BJ (cell line): Measurements from ENCODE around the gene NSD1. TPM values are rescaled to one million over a fixed set of nuclear protein-coding genes. Genes with fewer than 3 reads are reported as not detected.
"Not testable (repeated sequence)": the region's sequence is repeated elsewhere in the genome, so short reads cannot be mapped to it uniquely, and the experiment has no call there.

Experiments
- CTCF ChIA-PET: fragments of 350-600 bp; formaldehyde crosslinking; extraction: SDS; loops from one replicate; lab custom pipeline; 2021; ENCODE audit warnings: antibody characterized with exemption, inconsistent platforms; lab: Yijun Ruan, JAX
- POLR2A ChIA-PET: fragments of 300-600 bp; sonication (Branson Sonifier 250); formaldehyde crosslinking; extraction: SDS; loops from one replicate; lab custom pipeline; 2021; ENCODE audit warnings: antibody characterized with exemption; lab: Charles Lee
- DNase-seq: peaks from one replicate; pipeline ENCODE4 v3.0.0-alpha.2; 2011; ENCODE audit warnings: low read depth
- H3K27me3 ChIP-seq: 2 replicates; pipeline ENCODE4 v1.6.0; 2011; ENCODE audit warnings: low read length; ENCODE audit not compliant: control insufficient read depth, insufficient read depth
- H3K36me3 ChIP-seq: 2 replicates; pipeline ENCODE4 v1.5.1; 2011; ENCODE audit warnings: low read length; ENCODE audit not compliant: control insufficient read depth, insufficient read depth
- H3K4me3 ChIP-seq: 2 replicates; pipeline ENCODE4 v1.5.1; 2011; ENCODE audit warnings: low read depth, mild to moderate bottlenecking, control low read depth, low read length
- polyA plus RNA-seq: library from polyadenylated mRNA; depleted of rRNA; stranded (reverse); fragments of >200 nt; gene quantifications from 2 replicates; pipeline ENCODE4 v1.2.3, GENCODE V29; 2011
- TF ChIP-seq, protein P1 (sequence below): IDR thresholded peaks from 2 replicates; pipeline ENCODE4 v1.5.1; 2011; ENCODE audit warnings: low read depth, mild to moderate bottlenecking, control low read depth, inconsistent platforms, low read length, moderate library complexity; ENCODE audit not compliant: insufficient read depth

NSD1 gene
- polyA plus RNA-seq, 1 experiment = 15.8 TPM

DNA sequence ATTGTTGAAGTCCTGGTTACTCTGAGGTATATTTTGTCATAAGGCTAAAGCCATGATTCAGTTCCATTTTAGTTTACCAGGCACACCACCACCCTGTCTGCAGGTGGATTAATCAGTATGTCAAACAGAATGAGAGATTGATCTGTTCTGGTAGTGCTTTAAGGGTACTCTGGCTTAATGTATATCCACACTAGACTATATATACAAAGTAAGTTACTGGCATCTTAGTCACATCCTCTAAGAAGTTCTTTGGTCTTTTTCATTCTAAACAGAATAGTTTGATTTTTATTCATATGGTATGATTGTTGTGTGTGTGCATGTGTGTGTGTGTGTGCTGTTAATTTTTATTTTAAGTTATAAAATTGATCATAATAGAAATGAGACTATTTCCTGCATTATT, 108.2 kb downstream of the NSD1 start:
- TF ChIP-seq, protein P1, sequence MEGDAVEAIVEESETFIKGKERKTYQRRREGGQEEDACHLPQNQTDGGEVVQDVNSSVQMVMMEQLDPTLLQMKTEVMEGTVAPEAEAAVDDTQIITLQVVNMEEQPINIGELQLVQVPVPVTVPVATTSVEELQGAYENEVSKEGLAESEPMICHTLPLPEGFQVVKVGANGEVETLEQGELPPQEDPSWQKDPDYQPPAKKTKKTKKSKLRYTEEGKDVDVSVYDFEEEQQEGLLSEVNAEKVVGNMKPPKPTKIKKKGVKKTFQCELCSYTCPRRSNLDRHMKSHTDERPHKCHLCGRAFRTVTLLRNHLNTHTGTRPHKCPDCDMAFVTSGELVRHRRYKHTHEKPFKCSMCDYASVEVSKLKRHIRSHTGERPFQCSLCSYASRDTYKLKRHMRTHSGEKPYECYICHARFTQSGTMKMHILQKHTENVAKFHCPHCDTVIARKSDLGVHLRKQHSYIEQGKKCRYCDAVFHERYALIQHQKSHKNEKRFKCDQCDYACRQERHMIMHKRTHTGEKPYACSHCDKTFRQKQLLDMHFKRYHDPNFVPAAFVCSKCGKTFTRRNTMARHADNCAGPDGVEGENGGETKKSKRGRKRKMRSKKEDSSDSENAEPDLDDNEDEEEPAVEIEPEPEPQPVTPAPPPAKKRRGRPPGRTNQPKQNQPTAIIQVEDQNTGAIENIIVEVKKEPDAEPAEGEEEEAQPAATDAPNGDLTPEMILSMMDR = no peak
- ChIA-PET CTCF (interaction anchor here (1.0 kb wide), 1 partner anchor 11 kb away, joined by 3 read pairs; no protein-coding TSS in a partner anchor), POLR2A (no interaction called here)
- no peak for DNase-seq
- H3K4me3 ChIP-seq = no peak overlapping the region
- peaks cover 3% of the 10 kb centered on the region for H3K36me3 ChIP-seq
- no peaks in the 10 kb centered on the region for H3K27me3 ChIP-seq

DNA sequence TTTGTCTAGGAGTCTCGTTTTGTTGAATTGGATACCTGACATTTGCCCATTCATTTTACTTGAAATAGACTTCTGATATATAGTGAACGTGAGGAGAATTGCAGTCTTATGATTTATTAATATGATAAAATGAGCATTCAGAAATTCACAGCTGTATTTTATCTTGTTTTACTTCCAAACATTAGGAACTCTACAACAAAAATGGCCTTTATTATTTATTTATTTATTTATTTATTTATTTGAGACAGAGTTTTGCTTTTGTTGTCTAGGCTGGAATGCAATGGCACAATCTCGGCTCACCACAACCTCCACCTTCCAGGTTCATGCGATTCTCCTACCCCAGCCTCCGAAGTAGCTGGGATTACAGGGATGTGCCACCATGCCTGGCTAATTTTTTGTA, 108.7 kb downstream of the NSD1 start:
- POLR2A ChIA-PET = no interaction called here
- no peaks in the 10 kb centered on the region for H3K27me3 ChIP-seq
- TF ChIP-seq, protein P1 = no peak
- H3K36me3 ChIP-seq = peaks cover 4% of the 10 kb centered on the region
- no peak overlapping the region for H3K4me3 ChIP-seq
- CTCF ChIA-PET = interaction anchor here (1.0 kb wide), 1 partner anchor 10 kb away, joined by 3 read pairs; no protein-coding TSS in a partner anchor
- no peak for DNase-seq

GRCh38 chr5:177249761-177250537, 116.4 kb downstream of the NSD1 start:
- CTCF ChIA-PET = interaction anchor here (1.1 kb wide), 1 partner anchor 15 kb away, joined by 6 read pairs; no protein-coding TSS in a partner anchor
- Histone ChIP-seq H3K36me3 (peaks cover 8% of the 10 kb centered on the region), H3K4me3 (no peak overlapping the region), H3K27me3 (no peaks in the 10 kb centered on the region)
- TF ChIP-seq, protein P1 = no peak
- POLR2A ChIA-PET = no interaction called here
- no peak for DNase-seq

GRCh38 chr5:177253252-177253651, 119.7 kb downstream of the NSD1 start:
- Histone ChIP-seq H3K27me3 (no peaks in the 10 kb centered on the region), H3K36me3 (peaks cover 7% of the 10 kb centered on the region), H3K4me3 (no peak overlapping the region)
- no peak for DNase-seq
- TF ChIP-seq, protein P1 = no peak
- ChIA-PET POLR2A (no interaction called here), CTCF (interaction anchor here (1.4 to 3.3 kb wide), 2 partner anchors 11 to 141 kb away, joined by 3 to 15 read pairs; no protein-coding TSS in a partner anchor)

GRCh38 chr5:177256296-177256695, 122.7 kb downstream of the NSD1 start:
- H3K27me3 ChIP-seq = no peaks in the 10 kb centered on the region
- no peak overlapping the region for H3K4me3 ChIP-seq
- ChIA-PET CTCF (interaction anchor here (1.5 kb wide), 1 partner anchor 185 kb away, joined by 3 read pairs; no protein-coding TSS in a partner anchor), POLR2A (no interaction called here)
- peaks cover 7% of the 10 kb centered on the region for H3K36me3 ChIP-seq
- TF ChIP-seq, protein P1 = no peak
- DNase-seq = no peak

GRCh38 chr5:177258711-177259110, 125.1 kb downstream of the NSD1 start:
- CTCF ChIA-PET, H3K36me3 ChIP-seq, DNase-seq: not testable (repeated sequence)

More at GRCh38 chr5:177258711-177259110, 125.1 kb downstream of the NSD1 start:
- H3K4me3 ChIP-seq, H3K27me3 ChIP-seq, POLR2A ChIA-PET: not testable (repeated sequence)
